DND-41 (cell line): ENCODE results near the gene GPD1.

Experiments used
- ATAC-seq: fragments of 200-7000 bp; cut with Tn5 transposase; 3 replicates; pipeline ENCODE4 v1.9.1; 2021; ENCODE audit warnings: low read depth; ENCODE audit not compliant: insufficient read depth
- DNase-seq: peaks from one replicate; pipeline ENCODE4 v3.0.0-alpha.2; 2020
- H2AFZ ChIP-seq: 2 replicates; pipeline ENCODE4 v1.6.0; 2012; ENCODE audit warnings: low read depth, low read length
- H3K27ac ChIP-seq: 2 replicates; pipeline ENCODE4 v1.5.1; 2012; ENCODE audit warnings: low read length, inconsistent platforms
- H3K27me3 ChIP-seq: fragments of 200-600 bp; sonication (generic); 2 replicates; pipeline ENCODE4 v1.6.0; 2012; ENCODE audit warnings: low read length, mild to moderate bottlenecking, inconsistent platforms; ENCODE audit not compliant: insufficient read depth, poor library complexity
- H3K36me3 ChIP-seq: 2 replicates; pipeline ENCODE4 v1.5.1; 2012; ENCODE audit warnings: low read length, inconsistent platforms; ENCODE audit not compliant: insufficient read depth
- H3K4me1 ChIP-seq: 2 replicates; pipeline ENCODE4 v1.5.1; 2012; ENCODE audit warnings: mild to moderate bottlenecking, low read length; ENCODE audit not compliant: insufficient read depth
- H3K4me2 ChIP-seq: 2 replicates; pipeline ENCODE4 v1.6.0; 2012; ENCODE audit warnings: mild to moderate bottlenecking, moderate library complexity, low read length, inconsistent platforms; ENCODE audit not compliant: insufficient read depth
- H3K4me3 ChIP-seq, 2 experiments: fragments of 200-600 bp in 1 of 2; shearing (Covaris generic) in 1 of 2; 2 replicates each; pipeline ENCODE4 v1.5.1; 2012 to 2016; ENCODE audit warnings: inconsistent platforms in 2 of 2, low read length in 2 of 2, mild to moderate bottlenecking in 2 of 2, low read depth in 1 of 2, moderate library complexity in 1 of 2
- H3K79me2 ChIP-seq: 2 replicates; pipeline ENCODE4 v1.6.0; 2012; ENCODE audit warnings: low read length, inconsistent platforms; ENCODE audit not compliant: insufficient read depth
- H3K9ac ChIP-seq: 2 replicates; pipeline ENCODE4 v1.6.0; 2012; ENCODE audit warnings: low read depth, mild to moderate bottlenecking, inconsistent platforms, low read length, moderate library complexity
- H3K9me3 ChIP-seq: 2 replicates; pipeline ENCODE4 v1.5.1; 2012; ENCODE audit warnings: low read length, moderate library complexity, mild to moderate bottlenecking, inconsistent platforms; ENCODE audit not compliant: insufficient read depth, severe bottlenecking
- H4K20me1 ChIP-seq: 2 replicates; pipeline ENCODE4 v1.6.0; 2012; ENCODE audit warnings: low read length; ENCODE audit not compliant: insufficient read depth
- CTCF ChIP-seq: IDR thresholded peaks from 2 replicates; pipeline ENCODE4 v1.5.1; 2012; ENCODE audit warnings: borderline replicate concordance, low read length, moderate library complexity, mild to moderate bottlenecking; ENCODE audit not compliant: poor library complexity, severe bottlenecking; ENCODE audit errors: extremely low read depth
- EZH2 ChIP-seq: IDR thresholded peaks from 3 replicates; pipeline ENCODE4 v1.6.1; 2012; ENCODE audit warnings: borderline replicate concordance, low read depth, mild to moderate bottlenecking, moderate library complexity, low read length, inconsistent platforms; ENCODE audit not compliant: severe bottlenecking

GPD1 gene

GRCh38 chr12:50066402-50066801, 37.4 kb upstream of the GPD1 start:
- DNase-seq = no peak

GRCh38 chr12:50069069-50069468, 34.7 kb upstream of the GPD1 start:
- TF ChIP-seq EZH2 (no peak), CTCF (no peak)
- H3K4me2 ChIP-seq = no peak overlapping the region
- H4K20me1 ChIP-seq = no peaks in the 10 kb centered on the region
- no peaks in the 10 kb centered on the region for H3K27me3 ChIP-seq
- H3K36me3 ChIP-seq = no peaks in the 10 kb centered on the region
- no peak for DNase-seq
- H3K27ac ChIP-seq = no peak overlapping the region
- H3K4me3 ChIP-seq = no peak overlapping the region
- H3K79me2 ChIP-seq = no peaks in the 10 kb centered on the region
- no peak for ATAC-seq
- H2AFZ ChIP-seq = no peak overlapping the region
- no peaks in the 10 kb centered on the region for H3K9me3 ChIP-seq
- H3K9ac ChIP-seq = no peak overlapping the region
- H3K4me1 ChIP-seq = peaks cover 12% of the 10 kb centered on the region

More at GRCh38 chr12:50066402-50066801, 37.4 kb upstream of the GPD1 start:
- no peaks in the 10 kb centered on the region for H4K20me1 ChIP-seq
- H2AFZ ChIP-seq = no peak overlapping the region
- TF ChIP-seq CTCF (no peak), EZH2 (no peak)
- no peak overlapping the region for H3K9ac ChIP-seq
- H3K79me2 ChIP-seq = no peaks in the 10 kb centered on the region
- H3K4me1 ChIP-seq = peaks cover 18% of the 10 kb centered on the region
- H3K9me3 ChIP-seq = no peaks in the 10 kb centered on the region
- H3K27ac ChIP-seq = no peak overlapping the region
- no peak overlapping the region for H3K4me2 ChIP-seq
- ATAC-seq = no peak
- H3K4me3 ChIP-seq = no peak overlapping the region
- no peaks in the 10 kb centered on the region for H3K36me3 ChIP-seq
- H3K27me3 ChIP-seq = no peaks in the 10 kb centered on the region

- Histone ChIP-seq H3K27ac (no peak overlapping the region), H3K4me3 (no peak overlapping the region), H4K20me1 (no peaks in the 10 kb centered on the region), H3K4me1 (peaks cover 12% of the 10 kb centered on the region), H3K4me2 (no peak overlapping the region), H3K9ac (no peak overlapping the region), H3K79me2 (no peaks in the 10 kb centered on the region), H2AFZ (peak overlapping the region; percentile 88; the same call in 1 of the 2 replicates), H3K27me3 (no peaks in the 10 kb centered on the region), H3K9me3 (no peaks in the 10 kb centered on the region), H3K36me3 (no peaks in the 10 kb centered on the region)
- no peak for DNase-seq
- TF ChIP-seq CTCF = no peak
- no peak for TF ChIP-seq EZH2
- no peak for ATAC-seq
These were observed 34.3 kb upstream of the GPD1 start for GRCh38 chr12:50069539-50069938.
